HepG2 (cell line): Measurements from ENCODE around the gene HRG. TPM values are rescaled to one million over a fixed set of nuclear protein-coding genes. Genes with fewer than 3 reads are reported as not detected.

ENCODE experiments used
- ATF4 ChIP-seq, 2 experiments: fragments of 450-650 bp in 1 of 2; sonication (generic) in 1 of 2; formaldehyde crosslinking; IDR thresholded peaks; 2 replicates each; pipeline versions ENCODE4 v1.5.0 to v1.8.0; 2020 to 2022; ENCODE audit warnings: mild to moderate bottlenecking in 1 of 2, missing genetic modification reagents in 1 of 2
- GFI1 ChIP-seq: sonication (generic); formaldehyde crosslinking; IDR thresholded peaks from 2 replicates; pipeline ENCODE4 v1.5.0; 2020; ENCODE audit warnings: missing genetic modification reagents, mild to moderate bottlenecking, borderline replicate concordance
- KDM4B ChIP-seq: sonication (generic); formaldehyde crosslinking; IDR thresholded peaks from 2 replicates; pipeline ENCODE4 v1.4.0; 2020; ENCODE audit warnings: missing genetic modification reagents
- ONECUT2 ChIP-seq: sonication (generic); formaldehyde crosslinking; IDR thresholded peaks from 2 replicates; pipeline ENCODE4 v1.4.0; 2020; ENCODE audit warnings: missing genetic modification reagents
- POGK ChIP-seq: sonication (generic); formaldehyde crosslinking; conservative IDR thresholded peaks from 2 replicates; pipeline ENCODE4 v1.8.0; 2022; ENCODE audit warnings: mild to moderate bottlenecking, moderate library complexity, missing genetic modification reagents
- PRDM15 ChIP-seq: sonication (generic); formaldehyde crosslinking; IDR thresholded peaks from 2 replicates; pipeline ENCODE4 v1.4.0; 2020; ENCODE audit warnings: missing genetic modification reagents
- RAD51 ChIP-seq: fragments of 450-650 bp; IDR thresholded peaks from 2 replicates; pipeline ENCODE4 v1.6.1; 2016; ENCODE audit warnings: borderline replicate concordance
- SIN3B ChIP-seq: fragments of 150-350 bp; IDR thresholded peaks from 2 replicates; pipeline ENCODE4 v1.6.1; 2014; ENCODE audit warnings: low read length
- TBX2 ChIP-seq: sonication (generic); formaldehyde crosslinking; IDR thresholded peaks from 2 replicates; pipeline ENCODE4 v1.5.0; 2020; ENCODE audit warnings: missing genetic modification reagents, mild to moderate bottlenecking, borderline replicate concordance
- TCF7 ChIP-seq: sonication (generic); IDR thresholded peaks from 2 replicates; pipeline ENCODE4 v1.6.1; 2016; ENCODE audit warnings: antibody characterized with exemption, low read depth
- U2AF2 ChIP-seq: fragments of 200-400 bp; formaldehyde crosslinking; IDR thresholded peaks from 2 replicates; pipeline ENCODE4 v1.6.1; 2017; ENCODE audit warnings: low read depth, mild to moderate bottlenecking, low read length
- ZFP62 ChIP-seq: sonication (generic); formaldehyde crosslinking; IDR thresholded peaks from 2 replicates; pipeline ENCODE4 v1.4.0; 2020; ENCODE audit warnings: missing genetic modification reagents
- ZGPAT ChIP-seq: IDR thresholded peaks from 2 replicates; pipeline ENCODE4 v1.6.1; 2016; ENCODE audit warnings: mild to moderate bottlenecking
- ZNF160 ChIP-seq: sonication (generic); formaldehyde crosslinking; IDR thresholded peaks from 2 replicates; pipeline ENCODE4 v1.8.0; 2022; ENCODE audit warnings: mild to moderate bottlenecking, inconsistent platforms, missing genetic modification reagents
- ZNF264 ChIP-seq: sonication (generic); formaldehyde crosslinking; IDR thresholded peaks from 2 replicates; pipeline ENCODE4 v1.4.0; 2020; ENCODE audit warnings: missing genetic modification reagents
- ZNF563 ChIP-seq: sonication (generic); formaldehyde crosslinking; IDR thresholded peaks from 2 replicates; pipeline ENCODE4 v1.8.0; 2022; ENCODE audit warnings: mild to moderate bottlenecking, moderate library complexity, missing genetic modification reagents
- ZNF639 ChIP-seq: conservative IDR thresholded peaks from 2 replicates; pipeline ENCODE4 v1.6.1; 2018; ENCODE audit warnings: missing genetic modification reagents
- ZNF800 ChIP-seq: sonication (generic); formaldehyde crosslinking; IDR thresholded peaks from 2 replicates; pipeline ENCODE4 v1.4.0; 2020; ENCODE audit warnings: missing genetic modification reagents
- ZNF878 ChIP-seq: sonication (generic); formaldehyde crosslinking; IDR thresholded peaks from 2 replicates; pipeline ENCODE4 v1.8.1; 2023; ENCODE audit warnings: mild to moderate bottlenecking, missing genetic modification reagents, moderate library complexity
- ZSCAN29 ChIP-seq: sonication (generic); formaldehyde crosslinking; conservative IDR thresholded peaks from 2 replicates; pipeline ENCODE4 v1.4.0; 2020; ENCODE audit warnings: mild to moderate bottlenecking, missing genetic modification reagents
- polyA plus RNA-seq, 8 experiments: library from polyadenylated mRNA; depleted of rRNA in 3 of 8; stranded (reverse) in 7 of 8; unstranded in 1 of 8; fragments of >200 nt; fragmentation: Illumina TruSeq in 4 of 8; extraction: Trizol in 4 of 8; gene quantifications; 2 replicates each; pipeline versions ENCODE4 v1.2.1 to v1.2.3, GENCODE V29; 2011 to 2016; ENCODE audit warnings: low read depth in 4 of 8, missing spikeins in 1 of 8, mixed read lengths in 1 of 8; ENCODE audit not compliant: insufficient read depth in 1 of 8
- total RNA-seq, 5 experiments: library from RNA; depleted of rRNA; stranded (reverse); fragments of >200 nt; fragmentation: Illumina TruSeq; extraction: Trizol; gene quantifications; 2 replicates each; pipeline ENCODE4 v1.2.3, GENCODE V29; 2016; ENCODE audit warnings: low read depth in 1 of 5

HRG gene
- total and polyA plus RNA-seq, 2 of the 13 experiments (the other 11 are each of a cell fraction or from before 2014, with no cell fraction given), result 0.09 to 0.11 TPM

- no peak for TF ChIP-seq ZNF639 (CRISPR knock-in tag)
- TF ChIP-seq ZGPAT (CRISPR knock-in tag), result peak; percentile 41; the same call in 1 of the 2 replicates
- no peak for TF ChIP-seq ZNF160
- no peak for TF ChIP-seq KDM4B (CRISPR knock-in tag)
- no peak for TF ChIP-seq PRDM15 (CRISPR knock-in tag)
- TF ChIP-seq ZNF878 (CRISPR knock-in tag), result 0 out of 2 replicates have a peak, but pooled peaks have one; percentile 42
- TF ChIP-seq GFI1, result peak; percentile 57
- no peak for TF ChIP-seq ONECUT2 (CRISPR knock-in tag)
- no peak for TF ChIP-seq RAD51
- no peak for TF ChIP-seq ZNF264 (CRISPR knock-in tag)
- TF ChIP-seq ZNF563, result no peak
- TF ChIP-seq SIN3B, result no peak
- TF ChIP-seq ATF4 (CRISPR knock-in tag; IDR thresholded peaks at IDR 0.05), result peak in 1 of 2 experiments; percentile 56; a peak in 1 of 4 replicates
- peak; percentile 60; the same call in 1 of the 2 replicates for TF ChIP-seq TBX2 (CRISPR knock-in tag)
- no peak for TF ChIP-seq ZFP62
- no peak for TF ChIP-seq POGK
- no peak for TF ChIP-seq ZNF800
- no peak for TF ChIP-seq ZSCAN29 (CRISPR knock-in tag)
- no peak for TF ChIP-seq TCF7
- TF ChIP-seq U2AF2, result no peak
Observed at GRCh38 chr3:186717039-186717457, 51.2 kb downstream of the HRG start, which contains the start of gene KNG1 (continued).
